ENCODE measurements around the gene STX2. TPM values are rescaled to one million over a fixed set of nuclear protein-coding genes. Genes with fewer than 3 reads are reported as not detected.
"Not testable (repeated sequence)": the region's sequence is repeated elsewhere in the genome, so short reads cannot be mapped to it uniquely, and the experiment has no call there.

Gene STX2
- total RNA-seq: 10 to 100 TPM; 17.2 to 17.8 TPM

- Mint-ChIP-seq H3K4me3 (peak within 1 kb of the TSS; percentile 73), H3K27me3 (no peaks in the 10 kb centered on the region), H3K9me3 (ENCODE audit: low read depth) (no peaks in the 10 kb centered on the region), H3K27ac (peak within 1 kb of the TSS; percentile 67), H3K36me3 (no peaks in the 10 kb centered on the region), H3K4me1 (peaks cover 28% of the 10 kb centered on the region)
- ATAC-seq: peak; percentile 92
- CTCF ChIA-PET: interaction anchor here (0.9 to 4.2 kb wide), 4 partner anchors 12 to 43 kb away, joined by 3 to 36 read pairs (median 6); no protein-coding TSS in a partner anchor
- DNase-seq: peak; percentile 87
Observed at GRCh38 chr12:130838951-130839769, at the start of gene STX2. Gene STX2, minus strand, starts transcription at chr12:130839250. Its CDS starts 151 bp downstream, at chr12:130839099.

GRCh38 chr12:130887190-130887589, 48.1 kb upstream of the STX2 start:
- H3K9me3 Mint-ChIP-seq (ENCODE audit: low read depth); H3K4me3 Mint-ChIP-seq; DNase-seq; H3K27me3 Mint-ChIP-seq; CTCF ChIA-PET; H3K4me1 Mint-ChIP-seq; H3K36me3 Mint-ChIP-seq; H3K27ac Mint-ChIP-seq; ATAC-seq: not testable (repeated sequence)

GRCh38 chr12:130881548-130881947, 42.5 kb upstream of the STX2 start:
- no peak for ATAC-seq
- CTCF ChIA-PET: no interaction called here
- H3K4me3 Mint-ChIP-seq: no peak overlapping the region
- H3K27ac Mint-ChIP-seq: no peak overlapping the region
- DNase-seq: no peak
- peaks cover 12% of the 10 kb centered on the region for H3K36me3 Mint-ChIP-seq
- peaks cover 42% of the 10 kb centered on the region for H3K4me1 Mint-ChIP-seq
- H3K9me3 Mint-ChIP-seq (ENCODE audit: low read depth): no peaks in the 10 kb centered on the region
- no peaks in the 10 kb centered on the region for H3K27me3 Mint-ChIP-seq

GRCh38 chr12:130881046-130881445, 42.0 kb upstream of the STX2 start:
- H3K9me3 Mint-ChIP-seq (ENCODE audit: low read depth): no peaks in the 10 kb centered on the region
- H3K27ac Mint-ChIP-seq: no peak overlapping the region
- DNase-seq: no peak
- no peak for ATAC-seq
- peaks cover 45% of the 10 kb centered on the region for H3K4me1 Mint-ChIP-seq
- peaks cover 17% of the 10 kb centered on the region for H3K36me3 Mint-ChIP-seq
- CTCF ChIA-PET: no interaction called here
- no peak overlapping the region for H3K4me3 Mint-ChIP-seq
- H3K27me3 Mint-ChIP-seq: no peaks in the 10 kb centered on the region

- Mint-ChIP-seq H3K27ac (peak overlapping the region; percentile 68), H3K9me3 (ENCODE audit: low read depth) (no peaks in the 10 kb centered on the region), H3K36me3 (peaks cover 22% of the 10 kb centered on the region), H3K4me3 (peak overlapping the region; percentile 67), H3K27me3 (no peaks in the 10 kb centered on the region), H3K4me1 (peaks cover 51% of the 10 kb centered on the region)
- DNase-seq: peak; percentile 58
- peak; percentile 79 for ATAC-seq
- CTCF ChIA-PET: no interaction called here
Observed at GRCh38 chr12:130880411-130880885, 41.4 kb upstream of the STX2 start.

- Mint-ChIP-seq H3K27ac (peak overlapping the region; percentile 68), H3K9me3 (ENCODE audit: low read depth) (no peaks in the 10 kb centered on the region), H3K4me1 (peaks cover 55% of the 10 kb centered on the region), H3K36me3 (peaks cover 27% of the 10 kb centered on the region), H3K27me3 (no peaks in the 10 kb centered on the region), H3K4me3 (peak overlapping the region; percentile 67)
- DNase-seq (no peak), ATAC-seq (peak; percentile 29)
- CTCF ChIA-PET: no interaction called here
Observed at GRCh38 chr12:130879781-130880389, 40.8 kb upstream of the STX2 start.

- Mint-ChIP-seq H3K9me3 (ENCODE audit: low read depth) (no peaks in the 10 kb centered on the region), H3K27ac (peak overlapping the region; percentile 41)
- ATAC-seq: no peak
Observed at GRCh38 chr12:130879212-130879686, 40.2 kb upstream of the STX2 start.

GRCh38 chr12:130878193-130879185, 39.4 kb upstream of the STX2 start:
- no peaks in the 10 kb centered on the region for H3K27me3 Mint-ChIP-seq
- no peak overlapping the region for H3K4me3 Mint-ChIP-seq
- H3K27ac Mint-ChIP-seq: peak overlapping the region; percentile 41
- peaks cover 41% of the 10 kb centered on the region for H3K36me3 Mint-ChIP-seq
- H3K4me1 Mint-ChIP-seq: peaks cover 69% of the 10 kb centered on the region
- no peak for ATAC-seq
- no peaks in the 10 kb centered on the region for H3K9me3 Mint-ChIP-seq (ENCODE audit: low read depth)
- CTCF ChIA-PET: no interaction called here
- no peak for DNase-seq

More at GRCh38 chr12:130879212-130879686, 40.2 kb upstream of the STX2 start:
- CTCF ChIA-PET: no interaction called here
- peak overlapping the region; percentile 25 for H3K4me3 Mint-ChIP-seq
- H3K27me3 Mint-ChIP-seq: no peaks in the 10 kb centered on the region
- no peak for DNase-seq
- peaks cover 62% of the 10 kb centered on the region for H3K4me1 Mint-ChIP-seq
- peaks cover 33% of the 10 kb centered on the region for H3K36me3 Mint-ChIP-seq

GRCh38 chr12:130877333-130877732, 38.3 kb upstream of the STX2 start:
- H3K4me3 Mint-ChIP-seq: no peak overlapping the region
- DNase-seq (no peak), ATAC-seq (no peak)
- H3K9me3 Mint-ChIP-seq (ENCODE audit: low read depth): no peaks in the 10 kb centered on the region
- peaks cover 72% of the 10 kb centered on the region for H3K4me1 Mint-ChIP-seq
- H3K27me3 Mint-ChIP-seq: no peaks in the 10 kb centered on the region
- peaks cover 51% of the 10 kb centered on the region for H3K36me3 Mint-ChIP-seq
- H3K27ac Mint-ChIP-seq: peak overlapping the region; percentile 21
- CTCF ChIA-PET: no interaction called here

GRCh38 chr12:130876758-130877157, 37.7 kb upstream of the STX2 start:
- H3K27ac Mint-ChIP-seq: no peak overlapping the region
- ATAC-seq (no peak), DNase-seq (no peak)
- no peaks in the 10 kb centered on the region for H3K9me3 Mint-ChIP-seq (ENCODE audit: low read depth)
- no peak overlapping the region for H3K4me3 Mint-ChIP-seq
- CTCF ChIA-PET: no interaction called here
- H3K36me3 Mint-ChIP-seq: peaks cover 51% of the 10 kb centered on the region
- H3K27me3 Mint-ChIP-seq: no peaks in the 10 kb centered on the region
- peaks cover 72% of the 10 kb centered on the region for H3K4me1 Mint-ChIP-seq

GRCh38 chr12:130876297-130876696, 37.2 kb upstream of the STX2 start:
- Mint-ChIP-seq H3K4me1 (peaks cover 74% of the 10 kb centered on the region), H3K36me3 (peaks cover 51% of the 10 kb centered on the region), H3K9me3 (ENCODE audit: low read depth) (no peaks in the 10 kb centered on the region), H3K27ac (no peak overlapping the region), H3K27me3 (no peaks in the 10 kb centered on the region), H3K4me3 (no peak overlapping the region)
- ATAC-seq: no peak
- no peak for DNase-seq
- CTCF ChIA-PET: no interaction called here

GRCh38 chr12:130875708-130876107, 36.7 kb upstream of the STX2 start:
- H3K9me3 Mint-ChIP-seq (ENCODE audit: low read depth); H3K4me3 Mint-ChIP-seq; DNase-seq; H3K27ac Mint-ChIP-seq; ATAC-seq; CTCF ChIA-PET; H3K27me3 Mint-ChIP-seq: not testable (repeated sequence)
- peaks cover 51% of the 10 kb centered on the region for H3K36me3 Mint-ChIP-seq
- peaks cover 74% of the 10 kb centered on the region for H3K4me1 Mint-ChIP-seq

GRCh38 chr12:130875193-130875592, 36.1 kb upstream of the STX2 start:
- CTCF ChIA-PET: no interaction called here
- peaks cover 51% of the 10 kb centered on the region for H3K36me3 Mint-ChIP-seq

More at GRCh38 chr12:130875193-130875592, 36.1 kb upstream of the STX2 start:
- Mint-ChIP-seq H3K27ac (no peak overlapping the region), H3K27me3 (no peaks in the 10 kb centered on the region), H3K9me3 (ENCODE audit: low read depth) (no peaks in the 10 kb centered on the region), H3K4me1 (peaks cover 73% of the 10 kb centered on the region), H3K4me3 (no peak overlapping the region)
- ATAC-seq (no peak), DNase-seq (no peak)
